ENCODE measurements around the gene AGTRAP. TPM values are rescaled to one million over a fixed set of nuclear protein-coding genes. Genes with fewer than 3 reads are reported as not detected.

The AGTRAP gene
- total and polyA plus RNA-seq, 2 of the 4 experiments (the other 2 are of a cell fraction), result 21.5 to 57.7 TPM

DNA sequence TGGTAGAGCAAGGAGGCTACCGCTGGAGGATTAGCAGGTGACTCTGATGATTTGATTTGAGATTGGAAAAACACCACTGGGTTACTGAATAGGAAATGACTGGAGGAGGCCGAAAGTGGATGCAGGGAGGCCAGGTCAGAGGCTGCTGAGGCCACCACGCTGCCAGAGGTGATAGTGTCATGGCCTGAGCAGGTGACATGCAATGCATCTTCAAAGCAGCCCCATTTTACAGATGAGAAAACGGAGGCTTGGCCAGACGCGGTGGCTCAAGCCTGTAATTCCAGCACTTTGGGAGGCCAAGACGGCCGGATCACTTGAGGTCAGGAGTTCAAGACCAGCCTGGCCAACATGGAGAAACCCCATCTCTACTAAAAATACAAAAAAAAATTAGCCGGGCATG, 38.8 kb downstream of the AGTRAP start:
- Histone ChIP-seq H3K56ac (ENCODE audit: extremely low read depth, insufficient read depth, low read length) (no peak overlapping the region), H2AK9ac (replicated peaks; ENCODE audit: low read depth, low read length, poor library complexity) (no peak overlapping the region), H3K27me3 (ENCODE audit: control insufficient read depth, insufficient read depth, low read length) (peaks cover 2% of the 10 kb centered on the region), H3K4me1 (ENCODE audit: control insufficient read depth, insufficient read depth, low read length) (no peaks in the 10 kb centered on the region), H3K79me1 (ENCODE audit: low read depth in 1 of 2, low read length in 2 of 2) (no peaks in the 10 kb centered on the region), H4K8ac (ENCODE audit: low read depth in 2 of 2, low read length in 2 of 2) (no peak overlapping the region), H3K23ac (ENCODE audit: low read depth, low read length) (no peak overlapping the region), H2BK15ac (ENCODE audit: low read depth, low read length) (no peak overlapping the region), H3K4me2 (ENCODE audit: low read depth, low read length) (no peak overlapping the region), H2AK5ac (ENCODE audit: low read depth, low read length) (no peak overlapping the region), H3K4ac (ENCODE audit: low read depth, low read length) (no peak overlapping the region), H2AFZ (replicated peaks; ENCODE audit: low read length, poor library complexity) (no peak overlapping the region), H3K9me1 (ENCODE audit: insufficient read depth, low read length) (no peaks in the 10 kb centered on the region), H2BK20ac (ENCODE audit: low read depth, low read length) (no peak overlapping the region), H3K4me3 (ENCODE audit: insufficient read depth, low read depth, low read length) (no peak overlapping the region), H2BK120ac (ENCODE audit: low read depth, low read length) (no peak overlapping the region), H3K18ac (ENCODE audit: low read depth, low read length) (no peak overlapping the region), H4K20me1 (ENCODE audit: insufficient read depth, low read length) (no peaks in the 10 kb centered on the region), H3K9ac (ENCODE audit: low read depth, low read length) (no peak overlapping the region), H3K14ac (replicated peaks; ENCODE audit: low read depth, low read length) (no peak overlapping the region), H3K9me3 (ENCODE audit: control insufficient read depth, insufficient read depth, low read length) (no peaks in the 10 kb centered on the region), H3K36me3 (ENCODE audit: control insufficient read depth, insufficient read depth, low read length) (no peaks in the 10 kb centered on the region), H2BK5ac (ENCODE audit: low read depth, low read length, poor library complexity, severe bottlenecking) (no peak overlapping the region), H4K5ac (ENCODE audit: low read depth, low read length) (no peak overlapping the region), H4K91ac (ENCODE audit: insufficient read depth, low read depth, low read length) (no peak overlapping the region), H3K27ac (ENCODE audit: insufficient read depth, low read length) (no peak overlapping the region)
- in situ Hi-C loops (cut with MboI; ENCODE audit: low sequenced_read_pairs) (no loop called here), dilution Hi-C loops (cut with HindIII; ENCODE audit: low sequenced_read_pairs, unreplicated experiment) (no loop called here), intact Hi-C loops (cut with micrococcal nuclease) (no loop called here)
- ATAC-seq (ENCODE audit: low read depth) (no peak), DNase-seq (no peak)
- no peak for TF ChIP-seq POLR2A (IDR thresholded peaks at IDR 0.05; ENCODE audit: low read depth, low read length)
- no peak for TF ChIP-seq BHLHE40 (IDR thresholded peaks at IDR 0.05; ENCODE audit: low read depth, low read length)
- TF ChIP-seq FOS (IDR thresholded peaks at IDR 0.05; ENCODE audit: low read depth, low read length), result no peak
- WGBS, 2 experiments (ENCODE audit: extremely low coverage in 2 of 2, insufficient read length in 1 of 2), result 80% methylated on average over 5 of the region's 9 CpGs; no CpG with 5 or more reads in 1 of the 2 experiments
- POLR2A ChIA-PET (ENCODE audit: unreplicated experiment), result no interaction called here
- BruUV-seq (replicated peaks), result no TSS peak
- CTCF ChIA-PET, result no interaction called here

Data from IMR-90 (cell line).